ENCODE results near the gene ELF2.
A peak's percentile ranks its signal among the peaks of the same experiment; 100 is the strongest.

DNA sequence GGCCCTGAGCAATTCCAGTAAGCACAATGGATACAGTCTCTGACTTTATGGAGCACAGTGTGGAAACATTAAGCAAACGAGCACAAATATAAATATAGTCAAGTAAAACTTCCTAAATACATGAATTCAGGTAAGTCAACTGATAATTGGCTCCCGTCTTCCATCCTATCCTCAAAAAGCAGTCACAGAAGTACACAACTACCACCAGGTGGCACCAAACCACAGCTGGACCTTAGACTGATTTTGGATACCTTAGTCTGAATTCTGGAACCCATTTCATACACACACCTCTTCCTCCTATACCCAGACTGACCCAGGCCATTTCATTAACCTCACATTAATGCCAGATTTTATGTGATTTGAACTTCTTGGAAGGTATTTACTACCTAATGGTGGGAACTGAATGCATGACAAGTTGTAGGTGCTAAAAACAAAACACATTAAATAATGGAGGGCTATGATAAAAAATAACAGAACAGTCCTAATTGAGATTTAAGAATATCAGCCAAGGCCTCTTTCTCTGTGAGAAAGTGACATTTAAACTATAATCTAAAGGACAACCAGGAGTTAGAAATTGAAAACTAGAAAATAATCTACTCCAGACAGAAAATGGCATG, 77.5 kb downstream of the ELF2 start:
- peak; percentile 66 to 89 (median 76) for TF ChIP-seq CTCF (IDR thresholded peaks at IDR 0.05)
- TF ChIP-seq POLR2A (IDR thresholded peaks at IDR 0.05), result no peak
- TF ChIP-seq POLR2AphosphoS5 (IDR thresholded peaks at IDR 0.05; ENCODE audit: insufficient read depth in 1 of 2, low read depth in 1 of 2), result peak in 1 of 2 donors; percentile 31

Data from vagina (tissue), 2 donors.